ENCODE data around the gene TARBP1. TPM values are rescaled to one million over a fixed set of nuclear protein-coding genes. Genes with fewer than 3 reads are reported as not detected.

TARBP1 gene
- total and polyA plus RNA-seq, 2 of the 4 experiments (the other 2 are of a cell fraction) = 10.6 to 17.7 TPM

DNA sequence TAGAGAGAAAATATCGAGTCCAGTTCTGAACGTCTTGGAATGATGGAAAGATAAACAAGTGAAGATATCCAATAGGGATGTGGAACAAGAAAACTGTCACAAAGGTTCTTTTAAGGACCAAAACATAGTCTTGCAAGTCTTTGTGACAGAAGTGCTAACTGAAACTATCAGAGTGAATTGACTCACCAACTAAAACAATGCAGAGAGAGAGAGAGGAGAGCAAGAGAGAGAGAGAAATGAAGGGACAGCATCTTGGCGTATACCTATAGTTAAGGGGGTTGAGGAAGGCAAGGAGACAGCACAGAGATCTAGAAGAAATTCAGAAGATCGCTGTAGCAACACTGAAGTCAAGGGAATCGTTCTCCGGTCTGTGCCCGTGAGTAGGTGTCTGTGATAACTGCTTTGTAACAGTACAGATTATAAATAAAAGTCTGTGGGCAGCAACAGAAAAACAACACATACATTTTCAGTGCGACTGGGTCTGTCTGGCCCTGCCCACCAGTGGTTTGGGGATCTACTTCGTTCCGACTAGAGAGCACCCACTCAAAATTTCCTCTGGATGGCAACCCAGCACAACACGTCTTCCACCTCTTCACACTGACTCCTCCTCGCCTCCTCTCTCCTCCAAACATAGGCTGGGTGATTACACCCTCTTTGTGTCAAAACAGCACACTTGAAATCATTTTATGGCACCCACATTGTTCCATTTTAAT, 110.5 kb downstream of the TARBP1 start:
- H2AK9ac ChIP-seq (replicated peaks; ENCODE audit: low read depth, low read length, poor library complexity) = no peak overlapping the region
- H2AFZ ChIP-seq (replicated peaks; ENCODE audit: low read length, poor library complexity) = no peak overlapping the region
- peak overlapping the region; percentile 73; the same call in 1 of the 2 replicates for H4K5ac ChIP-seq (ENCODE audit: low read depth, low read length)
- peak overlapping the region; percentile 23; the same call in 1 of the 2 replicates for H2BK20ac ChIP-seq (ENCODE audit: low read depth, low read length)
- H3K79me1 ChIP-seq (ENCODE audit: low read depth in 1 of 2, low read length in 2 of 2) = peaks cover 4 to 6% of the 10 kb centered on the region in 2 experiments; a peak in 1 of 4 replicates
- TF ChIP-seq RFX5 (IDR thresholded peaks at IDR 0.05; ENCODE audit: low read depth, low read length) (no peak), NFE2L2 (IDR thresholded peaks at IDR 0.05; ENCODE audit: low read depth, low read length) (no peak), CHD1 (IDR thresholded peaks at IDR 0.05; ENCODE audit: low read depth, low read length) (no peak), MXI1 (IDR thresholded peaks at IDR 0.05; ENCODE audit: borderline replicate concordance, low read depth, low read length) (no peak), SMC3 (IDR thresholded peaks at IDR 0.05; ENCODE audit: low read depth, low read length) (no peak)
- no peaks in the 10 kb centered on the region for H3K36me3 ChIP-seq (ENCODE audit: control insufficient read depth, insufficient read depth, low read length)
- WGBS, 2 experiments (ENCODE audit: extremely low coverage in 2 of 2, insufficient read length in 1 of 2) = 73% methylated on average over 4 of the region's 12 CpGs; no CpG with 5 or more reads in 1 of the 2 experiments
- no peak overlapping the region for H3K27ac ChIP-seq (ENCODE audit: insufficient read depth, low read length)
- ATAC-seq (ENCODE audit: low read depth) (no peak), DNase-seq (no peak)
- H3K4me2 ChIP-seq (ENCODE audit: low read depth, low read length) = no peak overlapping the region
- H3K27me3 ChIP-seq (ENCODE audit: control insufficient read depth, insufficient read depth, low read length) = no peaks in the 10 kb centered on the region
- no peak overlapping the region for H2AK5ac ChIP-seq (ENCODE audit: low read depth, low read length)
- H3K4me1 ChIP-seq (ENCODE audit: control insufficient read depth, insufficient read depth, low read length) = no peaks in the 10 kb centered on the region
- H3K9me3 ChIP-seq (ENCODE audit: control insufficient read depth, insufficient read depth, low read length) = no peaks in the 10 kb centered on the region
- H2BK120ac ChIP-seq (ENCODE audit: low read depth, low read length) = peak overlapping the region; percentile 27; the same call in 1 of the 2 replicates
- no peak overlapping the region for H3K4me3 ChIP-seq (ENCODE audit: insufficient read depth, low read depth, low read length)
- H3K18ac ChIP-seq (ENCODE audit: low read depth, low read length) = peak overlapping the region; percentile 88
- H3K9ac ChIP-seq (ENCODE audit: low read depth, low read length) = no peak overlapping the region
- dilution Hi-C loops (cut with HindIII; ENCODE audit: low sequenced_read_pairs, unreplicated experiment) (no loop called here), intact Hi-C loops (cut with micrococcal nuclease) (no loop called here), in situ Hi-C loops (cut with MboI; ENCODE audit: low sequenced_read_pairs) (no loop called here)
- CTCF ChIA-PET = no interaction called here
- H3K4ac ChIP-seq (ENCODE audit: low read depth, low read length) = no peak overlapping the region
- no peak overlapping the region for H4K8ac ChIP-seq (ENCODE audit: low read depth in 2 of 2, low read length in 2 of 2)
- H4K91ac ChIP-seq (ENCODE audit: insufficient read depth, low read depth, low read length) = no peak overlapping the region
- POLR2A ChIA-PET (ENCODE audit: unreplicated experiment) = no interaction called here
- no peaks in the 10 kb centered on the region for H3K9me1 ChIP-seq (ENCODE audit: insufficient read depth, low read length)
- no peak overlapping the region for H2BK15ac ChIP-seq (ENCODE audit: low read depth, low read length)
- H3K14ac ChIP-seq (replicated peaks; ENCODE audit: low read depth, low read length) = no peak overlapping the region
- H4K20me1 ChIP-seq (ENCODE audit: insufficient read depth, low read length) = no peaks in the 10 kb centered on the region
- H2BK5ac ChIP-seq (ENCODE audit: low read depth, low read length, poor library complexity, severe bottlenecking) = peak overlapping the region; percentile 35
- H3K23ac ChIP-seq (ENCODE audit: low read depth, low read length) = no peak overlapping the region
- no peak overlapping the region for H3K56ac ChIP-seq (ENCODE audit: extremely low read depth, insufficient read depth, low read length)
- no TSS peak for BruUV-seq (replicated peaks)

Data from IMR-90 (cell line).